OCI-LY1 (cell line): ENCODE data around the gene MTMR3.

Experiments
- CTCF ChIP-seq: fragments of 200-600 bp; sonication (generic), shearing (Covaris generic); IDR thresholded peaks from 2 replicates; pipeline ENCODE4 v1.5.1; 2017; ENCODE audit warnings: mild to moderate bottlenecking, antibody characterized with exemption, low read length, moderate library complexity, mixed read lengths
- EZH2 ChIP-seq: fragments of 200-600 bp; sonication (generic), shearing (Covaris generic); IDR thresholded peaks from 2 replicates; pipeline ENCODE4 v1.8.0; 2017; ENCODE audit warnings: borderline replicate concordance, mixed run types, mild to moderate bottlenecking, antibody characterized with exemption, low read length, moderate library complexity, mixed read lengths

- no peak for TF ChIP-seq CTCF
- TF ChIP-seq EZH2: no peak
Observed at GRCh38 chr22:30009478-30009877, 126.5 kb downstream of the MTMR3 start.
